HL-60/S4 (cell line): Measurements from ENCODE around the gene CD58.
"Not testable (repeated sequence)": the region's sequence is repeated elsewhere in the genome, so short reads cannot be mapped to it uniquely, and the experiment has no call there.

Source experiments
- in situ Hi-C: fragments of 300-500 bp; cut with MboI; formaldehyde crosslinking; loops from 2 replicates; pipeline ENCODE4 v1.14.3; 2022; ENCODE audit warnings: low sequenced_read_pairs

CD58 gene, protein sequence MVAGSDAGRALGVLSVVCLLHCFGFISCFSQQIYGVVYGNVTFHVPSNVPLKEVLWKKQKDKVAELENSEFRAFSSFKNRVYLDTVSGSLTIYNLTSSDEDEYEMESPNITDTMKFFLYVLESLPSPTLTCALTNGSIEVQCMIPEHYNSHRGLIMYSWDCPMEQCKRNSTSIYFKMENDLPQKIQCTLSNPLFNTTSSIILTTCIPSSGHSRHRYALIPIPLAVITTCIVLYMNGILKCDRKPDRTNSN

DNA sequence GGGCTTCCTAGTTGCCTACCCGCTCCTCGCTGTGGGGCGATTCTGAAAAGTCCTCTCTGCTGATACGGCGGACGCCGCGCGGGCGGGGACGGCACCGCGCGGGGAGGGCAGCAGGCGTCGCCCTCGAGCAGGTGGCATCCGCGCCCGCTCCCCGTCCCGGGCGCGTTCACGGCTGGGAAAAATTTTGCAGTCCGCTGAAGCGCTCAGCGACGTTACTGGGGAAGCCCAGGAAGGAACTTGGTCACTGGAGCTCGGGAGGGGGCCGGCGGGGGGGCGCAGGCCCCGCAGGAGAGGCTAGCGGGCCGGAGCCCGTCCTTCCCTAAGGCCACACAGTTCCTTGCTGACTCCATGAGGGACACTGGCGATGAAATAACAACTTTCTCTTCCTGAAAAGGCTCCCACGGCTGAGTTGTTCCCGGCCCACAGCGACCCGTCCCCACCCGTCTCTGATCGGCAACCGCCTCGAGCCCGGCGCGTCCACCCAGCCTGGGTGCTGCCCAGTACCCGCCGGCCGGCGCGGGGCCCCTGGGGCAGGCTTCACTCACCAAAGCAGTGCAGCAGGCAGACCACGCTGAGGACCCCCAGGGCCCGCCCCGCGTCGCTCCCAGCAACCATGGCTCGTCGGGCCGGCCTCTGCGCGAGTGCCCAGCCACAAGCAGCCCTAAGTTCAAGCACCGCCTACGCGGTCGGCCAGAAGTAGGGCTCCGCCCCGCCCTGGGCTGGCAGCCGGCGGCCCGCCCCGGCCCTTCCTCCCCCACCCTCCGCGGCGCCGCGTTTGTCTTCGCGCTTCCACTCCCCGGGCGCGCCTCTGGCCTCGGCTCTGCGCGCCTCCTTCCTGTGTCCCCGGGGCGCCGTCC is at the start of gene CD58:
TSS of gene CD58 (minus strand) at position 669 of the 857 bp plus-strand sequence. CDS start at position 615, 54 bp downstream.
- in situ Hi-C loops: no loop called here

DNA sequence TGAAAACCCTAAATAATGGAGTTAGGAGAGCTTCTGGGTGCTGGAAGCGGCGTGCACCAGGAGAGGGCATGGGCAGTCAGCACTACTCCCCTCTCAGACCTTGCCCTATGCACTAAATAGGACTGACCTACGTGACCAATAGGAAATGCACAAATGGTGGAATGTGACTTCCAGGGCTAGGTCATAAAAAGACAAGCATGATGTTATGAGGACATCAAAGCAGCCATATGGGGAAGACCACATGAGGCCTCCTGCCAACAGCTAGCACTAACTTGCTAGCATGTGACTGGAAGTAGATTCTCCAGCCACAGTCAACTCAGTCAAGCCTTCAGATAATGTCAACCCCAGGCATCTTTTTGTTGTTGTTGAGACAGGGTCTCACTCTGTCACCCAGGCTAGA is 49.6 kb upstream of the CD58 start:
- in situ Hi-C loops: not testable (repeated sequence)

DNA sequence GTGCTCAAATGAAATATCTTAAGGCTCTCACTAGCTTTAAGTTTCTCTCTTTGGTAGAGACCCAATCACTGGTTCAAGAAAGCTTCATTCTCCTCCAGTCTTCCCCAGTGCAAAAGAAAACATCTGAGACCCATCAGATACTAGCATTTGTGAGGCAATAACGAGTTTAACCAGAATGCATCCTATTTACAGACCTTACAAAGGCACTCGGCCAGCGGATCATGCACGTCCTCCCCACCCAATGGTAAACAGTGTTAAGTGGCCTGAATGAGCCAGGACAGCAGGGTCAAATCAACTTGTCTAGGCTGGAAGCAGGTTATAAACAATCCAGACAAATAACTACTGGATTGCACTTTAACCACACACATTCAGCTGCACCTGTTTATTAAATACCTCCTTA is 48.3 kb upstream of the CD58 start:
- in situ Hi-C loops: not testable (repeated sequence)

DNA sequence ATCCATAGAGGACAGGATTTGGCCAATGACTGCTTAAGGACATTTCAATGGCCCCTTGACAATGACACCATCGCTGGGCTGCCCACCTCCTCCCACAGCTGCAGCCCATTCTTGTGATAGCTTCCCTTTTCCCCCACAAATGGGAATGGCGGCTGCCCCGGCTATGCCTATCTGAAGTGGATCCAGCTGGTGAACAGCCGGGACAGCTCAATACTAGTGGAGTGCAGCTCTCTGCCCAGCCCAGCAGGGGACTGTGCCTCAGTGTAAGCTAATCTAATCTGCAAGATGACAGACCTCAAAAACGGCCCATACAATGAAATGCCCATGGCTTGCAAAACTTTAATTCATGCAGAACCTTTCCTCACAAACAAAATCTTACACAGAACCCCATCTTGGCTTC is 47.0 kb upstream of the CD58 start:
- in situ Hi-C loops: not testable (repeated sequence)

DNA sequence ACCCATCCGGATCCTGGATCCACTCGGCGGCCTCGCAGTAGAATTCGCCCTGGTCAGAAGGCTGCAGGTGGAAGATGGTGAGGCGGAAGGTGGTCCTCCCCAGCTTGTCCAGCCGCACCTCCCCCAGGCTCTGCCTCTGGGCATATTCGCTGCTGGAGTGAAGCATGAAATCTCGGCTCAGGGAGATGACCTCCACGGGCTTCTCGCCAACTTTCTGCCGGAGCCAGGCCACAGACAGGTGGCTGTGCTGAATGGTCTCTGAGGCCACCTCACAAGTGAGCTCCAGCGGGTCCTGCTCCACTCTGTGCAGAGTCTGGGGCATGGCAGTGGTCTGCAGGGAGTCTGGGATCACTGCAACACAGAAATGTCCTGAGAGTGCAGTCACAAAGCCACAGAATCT is 43.0 kb upstream of the CD58 start:
- in situ Hi-C loops: not testable (repeated sequence)

DNA sequence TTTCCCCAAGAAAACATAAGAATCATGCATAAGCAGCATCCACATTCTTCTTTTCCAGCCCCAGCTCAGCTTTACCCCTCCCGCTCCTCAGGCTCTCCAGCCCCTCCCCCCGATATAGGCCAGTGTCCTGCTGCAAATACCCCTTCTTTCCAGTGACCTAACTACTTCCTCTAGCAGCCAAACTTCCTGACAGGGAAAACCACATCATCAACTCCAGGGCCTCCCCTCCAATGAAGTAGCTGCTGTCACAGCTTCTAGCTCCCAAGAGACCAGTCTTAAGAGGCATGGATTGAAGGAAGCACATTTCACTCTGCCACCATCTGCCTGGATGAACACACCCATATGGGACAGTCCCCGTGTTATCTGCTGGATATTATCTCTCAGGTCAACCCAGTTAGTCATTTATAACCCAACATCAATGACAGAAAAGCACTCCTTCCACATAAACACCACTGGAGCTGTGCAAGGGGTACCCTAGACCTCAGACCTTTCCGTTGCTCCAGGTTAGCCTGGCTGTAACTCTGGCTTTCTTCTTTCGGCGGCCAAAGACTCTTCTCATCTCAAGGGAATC is 39.1 kb upstream of the CD58 start:
- in situ Hi-C loops: not testable (repeated sequence)

DNA sequence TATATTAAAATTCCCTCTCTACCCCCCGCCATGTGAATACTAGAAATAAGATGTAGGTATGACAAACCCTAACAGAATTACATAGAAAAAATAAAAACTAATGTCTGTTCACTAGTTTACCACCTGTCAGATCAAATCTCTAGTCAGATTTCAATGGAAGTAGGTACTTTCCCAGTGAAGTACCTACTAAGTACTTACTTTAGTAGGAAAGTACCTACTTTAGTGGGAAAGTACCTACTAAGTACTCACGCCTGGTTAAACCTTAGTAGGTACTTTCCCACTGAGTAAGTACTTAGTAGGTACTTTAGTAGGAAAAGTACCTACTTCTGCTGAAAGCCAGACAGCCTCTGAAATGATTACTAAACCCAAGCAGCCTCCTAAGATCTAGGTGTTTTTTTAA is 38.0 kb upstream of the CD58 start:
- in situ Hi-C loops: not testable (repeated sequence)

DNA sequence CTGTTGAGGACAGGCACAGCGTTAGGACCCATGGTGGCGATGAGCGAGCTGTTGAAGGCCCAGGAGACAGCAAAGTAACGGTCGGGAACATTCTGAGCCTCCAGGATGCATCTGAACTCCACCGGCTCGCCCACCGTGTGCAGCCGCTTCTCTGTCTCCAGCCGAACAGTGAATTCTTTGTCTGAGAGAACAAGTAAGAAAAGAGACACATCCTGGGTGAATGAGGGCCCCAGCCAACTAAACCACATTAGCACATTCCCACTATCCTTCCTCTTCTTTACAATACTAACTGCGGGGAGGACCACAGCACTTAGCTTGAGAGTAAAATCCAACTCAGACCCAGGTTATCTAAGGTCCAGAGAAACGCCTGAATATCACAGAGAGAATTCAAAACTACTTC is 37.3 kb upstream of the CD58 start:
- in situ Hi-C loops: not testable (repeated sequence)

DNA sequence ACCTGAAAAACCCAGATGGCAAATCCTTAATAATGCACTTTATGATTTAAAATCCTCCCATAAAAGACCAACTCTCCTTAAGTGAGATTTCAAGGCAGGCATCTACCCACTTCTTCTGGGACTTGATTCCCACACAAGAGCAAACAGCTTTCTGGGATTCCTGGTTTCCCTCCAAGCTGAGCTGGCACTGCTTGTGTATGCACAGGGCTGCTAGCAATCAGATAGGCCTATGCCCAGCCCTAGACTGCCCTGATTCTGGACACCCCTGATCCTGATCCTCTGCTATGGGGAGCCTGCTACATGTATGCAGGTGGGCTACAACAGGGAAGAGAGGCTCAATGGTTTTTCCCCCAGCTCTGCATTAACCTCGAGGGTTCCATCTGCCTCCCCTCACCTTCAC is 36.6 kb upstream of the CD58 start:
- in situ Hi-C loops: not testable (repeated sequence)

DNA sequence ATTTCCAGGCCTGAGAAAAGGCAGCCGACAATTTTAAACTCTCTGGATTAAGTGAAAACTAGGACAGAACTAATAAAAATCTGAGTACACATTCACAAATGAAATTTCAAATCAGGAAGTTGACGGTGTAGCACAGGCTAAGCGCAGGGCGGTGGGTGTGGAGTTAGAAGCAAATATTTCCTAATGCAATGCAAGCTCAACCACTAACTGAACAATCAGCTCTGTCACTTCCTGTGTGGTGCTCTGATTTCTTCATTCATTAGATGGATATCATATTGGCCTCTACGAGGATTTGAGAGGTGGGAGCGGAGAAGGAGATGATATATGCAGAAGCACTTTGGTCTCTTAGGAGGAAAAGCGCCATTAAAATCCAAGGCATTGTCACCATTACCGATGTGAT is 35.2 kb upstream of the CD58 start:
- in situ Hi-C loops: not testable (repeated sequence)

DNA sequence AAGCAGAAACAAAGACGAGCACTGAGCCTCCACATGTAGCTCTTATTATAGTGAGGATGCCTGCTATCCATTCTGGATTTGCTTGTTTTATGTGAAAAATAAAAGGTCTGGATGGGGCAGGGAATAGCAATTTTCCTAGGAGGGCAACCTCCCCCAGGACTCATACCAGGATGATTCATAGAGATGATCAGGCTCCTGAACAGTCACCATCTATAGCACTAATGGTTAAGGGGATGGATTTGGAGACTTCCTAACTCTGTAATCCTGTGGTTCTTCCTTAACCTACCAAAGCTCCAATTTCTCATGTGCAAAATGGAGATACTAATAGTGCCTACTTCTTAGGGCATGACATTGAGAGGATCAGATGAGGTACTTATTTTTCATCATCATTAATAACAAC is 34.5 kb upstream of the CD58 start:
- in situ Hi-C loops: no loop called here

DNA sequence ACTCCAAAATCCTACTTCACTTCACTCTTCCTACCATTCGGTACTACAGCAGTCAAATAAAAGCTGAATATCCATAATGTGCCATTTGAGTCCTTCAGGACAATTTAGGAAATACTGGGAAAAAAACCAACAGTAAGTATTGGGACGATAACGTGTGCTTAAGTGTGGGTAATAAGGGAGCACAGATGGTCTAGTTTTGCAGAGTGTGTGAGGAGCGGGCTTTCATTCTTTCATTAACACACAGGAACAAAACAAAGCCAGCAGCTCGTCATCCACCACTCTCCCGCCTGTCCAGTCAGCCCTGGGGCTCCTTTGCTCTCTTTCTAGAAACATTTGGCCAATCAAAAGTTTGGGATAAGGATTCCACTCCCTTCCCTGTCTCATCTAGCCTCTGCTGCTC is 33.6 kb upstream of the CD58 start:
- in situ Hi-C loops: not testable (repeated sequence)

DNA sequence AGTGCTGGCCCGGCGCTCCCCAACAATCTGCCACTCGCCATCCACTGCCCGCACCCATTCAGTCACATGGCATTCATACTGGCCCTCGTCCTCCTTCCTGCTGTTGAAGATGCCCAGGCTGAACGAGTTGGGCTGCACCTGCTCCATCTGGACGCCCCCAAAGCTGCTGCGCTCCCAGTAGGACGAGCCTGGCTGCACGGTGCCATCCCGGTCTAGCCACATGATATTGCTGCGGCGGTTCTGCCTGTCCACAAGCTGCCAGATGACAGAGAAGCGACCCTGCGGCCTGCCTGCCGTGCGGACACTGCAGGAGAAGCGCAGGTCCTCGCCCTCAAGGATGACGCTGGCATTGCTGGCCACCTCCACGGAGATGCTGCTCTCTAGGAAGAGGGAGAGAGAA is 32.8 kb upstream of the CD58 start:
- in situ Hi-C loops: not testable (repeated sequence)

DNA sequence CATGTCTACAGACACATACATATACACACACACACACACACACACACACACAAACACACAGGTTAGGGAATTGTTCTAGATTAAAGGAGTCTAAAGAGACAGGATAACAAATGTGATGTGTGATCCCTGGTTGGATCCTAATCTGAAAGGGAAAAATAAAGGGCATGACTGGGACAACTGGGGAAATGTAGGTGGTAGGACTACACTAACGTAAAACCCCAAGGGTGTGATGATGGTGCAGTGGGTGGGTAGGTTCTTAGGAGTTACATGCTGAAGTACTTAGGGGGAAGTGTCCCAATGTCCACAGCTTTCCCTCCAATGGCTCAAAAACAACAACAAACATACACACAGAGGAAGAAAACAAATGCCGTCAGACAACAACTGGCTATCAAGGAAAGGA is 28.5 kb upstream of the CD58 start:
- in situ Hi-C loops: not testable (repeated sequence)

DNA sequence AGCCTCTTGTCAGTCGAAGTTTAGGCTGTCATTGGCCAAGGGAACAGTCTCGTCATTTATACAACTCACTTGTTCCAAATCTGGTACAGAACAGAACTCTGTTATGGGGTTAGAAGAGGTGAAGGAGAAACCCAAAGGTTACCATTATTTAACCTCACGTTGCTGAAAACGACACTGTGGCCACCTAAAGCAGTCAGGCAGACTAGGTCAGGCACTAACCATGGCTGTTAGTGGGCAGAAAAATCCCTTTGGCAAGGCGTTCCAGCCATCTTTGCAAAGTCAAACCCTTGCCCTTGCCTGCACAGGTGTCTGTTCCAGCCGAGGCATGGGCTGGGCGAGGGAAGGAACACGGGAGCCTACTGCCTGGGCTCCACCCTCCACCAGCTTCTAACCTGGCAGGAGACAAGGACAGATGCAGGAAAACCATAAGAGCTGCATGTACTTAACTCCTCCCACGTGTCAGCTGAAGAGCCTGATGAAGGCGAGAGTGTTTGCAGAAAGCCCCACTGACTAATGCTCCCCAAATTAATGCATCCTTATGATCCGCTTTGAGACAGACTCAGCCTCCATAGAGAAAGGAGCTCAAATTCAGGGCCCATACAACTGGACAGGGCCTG is 27.7 kb upstream of the CD58 start:
- in situ Hi-C loops: not testable (repeated sequence)

DNA sequence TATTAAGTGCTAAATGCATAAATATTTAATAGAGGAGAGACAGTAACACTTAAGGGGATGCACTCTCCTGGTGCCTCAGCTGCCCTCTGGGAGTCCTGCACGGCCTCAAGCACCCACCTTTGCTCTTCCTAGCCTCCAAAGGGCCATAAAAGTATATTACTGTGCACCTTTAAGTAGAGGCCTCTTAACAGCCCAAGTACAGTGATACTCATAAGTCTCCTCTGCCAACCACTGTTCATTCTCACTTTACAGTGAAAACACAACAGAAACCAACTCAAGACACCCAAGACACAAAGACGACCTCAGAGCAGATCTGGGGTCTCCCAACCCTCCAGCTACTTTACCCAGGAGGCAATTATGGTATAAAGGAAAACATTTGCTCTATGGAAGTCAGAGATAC is 26.6 kb upstream of the CD58 start:
- in situ Hi-C loops: not testable (repeated sequence)

DNA sequence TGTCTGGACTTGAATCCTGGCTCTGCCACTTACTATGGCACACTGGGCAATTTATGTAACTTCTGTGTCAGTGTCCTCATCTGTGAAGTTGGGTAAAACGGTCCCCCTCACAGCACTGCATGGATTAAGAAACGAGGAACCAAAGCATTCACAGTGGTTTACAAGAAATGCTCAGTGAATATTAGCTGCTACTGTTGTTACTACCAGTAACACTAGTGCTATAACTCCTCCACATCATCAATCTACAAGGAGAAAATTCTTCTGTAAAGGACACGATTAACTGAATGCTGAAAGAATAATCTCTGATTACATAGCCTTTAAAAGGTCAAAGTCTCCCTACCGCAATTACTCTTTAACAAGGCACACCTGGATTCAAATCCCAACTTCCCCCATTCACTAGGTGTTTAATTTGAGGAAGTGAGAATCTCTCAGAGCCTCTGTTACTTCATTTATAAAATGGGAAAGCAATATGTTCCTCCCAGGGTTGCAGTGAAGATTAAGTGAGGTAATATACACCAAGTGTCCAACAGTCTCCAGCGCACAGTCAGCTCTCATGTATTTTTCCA is 26.0 kb upstream of the CD58 start:
- in situ Hi-C loops: not testable (repeated sequence)

DNA sequence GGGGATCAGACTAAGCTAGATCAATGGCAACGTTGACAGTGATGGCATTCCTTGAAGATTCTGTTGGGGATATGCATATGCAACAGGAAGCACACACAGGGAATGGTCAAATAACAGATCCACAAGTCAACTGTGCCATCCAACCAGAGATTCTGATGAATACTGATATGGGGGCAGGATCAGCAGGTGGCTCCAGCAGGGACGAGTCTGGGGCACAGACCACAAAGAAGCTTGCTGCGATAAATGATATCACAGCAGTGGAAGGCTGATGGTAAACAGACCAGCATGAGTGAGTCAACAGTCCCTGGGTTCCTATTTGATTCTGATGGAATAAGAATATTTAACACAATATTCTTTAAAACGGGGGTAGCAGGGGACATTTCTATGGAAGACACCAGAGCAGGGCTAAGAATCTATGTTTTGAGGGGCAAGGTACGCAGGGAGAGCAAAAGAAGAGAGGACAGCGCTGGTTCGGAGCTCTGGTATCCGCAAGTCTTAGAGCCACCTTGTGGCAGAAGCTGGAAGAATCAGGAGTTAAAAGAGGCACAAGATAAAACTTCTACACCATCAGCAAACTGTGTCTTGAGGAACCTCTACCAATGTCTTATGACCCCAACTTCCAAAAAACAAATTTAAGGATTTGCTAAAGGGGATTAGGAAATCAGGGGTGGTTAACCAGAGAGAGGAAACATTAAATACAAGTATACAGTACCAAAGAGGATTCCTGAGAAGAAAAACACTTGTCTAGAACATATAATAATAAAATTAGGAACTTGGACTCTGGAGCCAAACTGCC is 25.3 kb upstream of the CD58 start:
- in situ Hi-C loops: not testable (repeated sequence)

DNA sequence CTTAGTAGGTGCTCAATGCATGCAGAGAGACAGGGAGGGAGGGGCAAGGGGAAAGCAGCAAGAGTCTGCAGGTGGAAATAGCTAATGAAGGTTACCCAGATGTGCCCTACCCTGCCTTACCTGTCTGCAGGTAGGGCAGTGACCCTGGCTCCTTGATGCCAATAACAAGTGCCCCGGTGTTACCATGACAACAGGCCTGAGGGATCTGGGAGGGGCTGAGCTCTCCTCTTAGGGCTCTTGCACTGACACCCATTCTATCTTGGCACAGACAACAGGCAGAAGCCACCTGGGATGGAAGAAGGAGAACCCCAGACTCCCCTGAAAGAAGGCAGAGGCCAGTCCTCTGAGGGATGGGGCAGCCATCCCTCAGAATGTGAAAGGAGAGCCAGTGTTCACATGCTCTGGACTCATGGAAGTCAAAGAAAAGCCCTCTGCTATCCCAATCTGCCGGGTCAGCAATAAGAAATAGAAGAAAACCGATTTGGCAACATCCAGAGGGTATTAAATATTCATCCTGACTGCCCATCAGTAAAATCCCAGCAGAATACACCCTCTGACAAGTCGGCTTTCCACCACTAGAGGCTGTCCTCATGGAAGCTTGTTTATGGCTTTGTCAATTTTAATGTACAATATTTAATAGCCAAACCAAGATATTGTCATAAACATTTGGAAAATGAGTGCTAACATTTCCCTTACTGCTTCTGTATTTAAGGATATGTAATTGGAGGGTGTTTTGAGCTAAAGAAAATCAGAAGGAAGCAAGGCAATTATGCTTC is 24.4 kb upstream of the CD58 start:
- in situ Hi-C loops: not testable (repeated sequence)

DNA sequence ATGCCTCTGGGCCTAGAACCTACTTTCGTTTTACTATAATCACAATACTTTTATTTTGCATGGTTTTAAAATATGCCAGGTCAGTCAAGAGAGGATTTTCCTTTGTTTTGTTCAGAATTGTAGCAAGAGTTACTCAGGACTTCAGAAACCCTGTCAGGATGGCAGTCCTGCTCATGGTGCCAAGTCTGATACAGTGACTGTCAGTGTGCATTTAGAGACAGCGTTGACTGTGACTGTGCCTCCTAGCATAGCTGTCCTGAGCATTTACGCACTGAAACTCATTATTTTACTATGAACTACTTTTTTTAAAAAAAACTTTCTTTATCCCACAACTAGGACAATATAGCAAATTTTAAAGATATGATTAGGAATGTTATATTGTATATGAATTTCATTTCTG is 23.2 kb upstream of the CD58 start:
- in situ Hi-C loops: not testable (repeated sequence)
